Measurements from ENCODE around the gene SH3BP5L. TPM values are rescaled to one million over a fixed set of nuclear protein-coding genes. Genes with fewer than 3 reads are reported as not detected.
"Not testable (repeated sequence)": the region's sequence is repeated elsewhere in the genome, so short reads cannot be mapped to it uniquely, and the experiment has no call there.

The SH3BP5L gene
- total and polyA plus RNA-seq, 7 donors = 18.6 to 52.7 (median 26.9) TPM

DNA sequence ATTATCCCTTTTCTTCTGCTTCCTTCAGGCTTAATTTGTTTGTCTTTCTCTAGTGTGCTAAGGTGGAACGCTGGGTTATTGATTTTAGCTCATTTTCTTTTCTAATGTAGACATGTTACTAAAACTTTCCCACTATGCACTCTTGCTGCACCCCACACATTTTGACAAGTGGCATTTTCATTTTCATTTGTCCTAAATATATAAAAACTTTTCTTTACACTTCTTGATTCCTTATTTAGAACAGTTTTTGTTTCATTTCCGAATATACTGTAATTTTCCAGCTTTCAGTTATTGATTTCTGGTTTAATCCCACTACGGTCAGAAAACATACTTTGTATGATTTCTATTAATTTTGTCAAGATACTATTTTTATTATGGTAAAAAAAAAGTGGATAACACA is 25.3 kb downstream of the SH3BP5L start:
- Histone ChIP-seq H3K27me3 (ENCODE audit: insufficient read depth in 3 of 3, low read length in 2 of 3) (peaks cover 0 to 3% (median 0%) of the 10 kb centered on the region in 3 donors), H3K9me3 (no peaks in the 10 kb centered on the region), H3K4me1 (no peaks in the 10 kb centered on the region), H3K36me3 (ENCODE audit: insufficient read depth in 1 of 2, low read depth in 1 of 2) (no peaks in the 10 kb centered on the region), H3K27ac (no peak overlapping the region), H3K4me3 (no peak overlapping the region)
- intact Hi-C loops (cut with DNase I) = no loop called here
- WGBS, 3 donors = 73 to 82% (median 79%) methylated on average over 3 of the region's 3 CpGs
- ATAC-seq = no peak
- DNase-seq = no peak
- TF ChIP-seq, protein P1, sequence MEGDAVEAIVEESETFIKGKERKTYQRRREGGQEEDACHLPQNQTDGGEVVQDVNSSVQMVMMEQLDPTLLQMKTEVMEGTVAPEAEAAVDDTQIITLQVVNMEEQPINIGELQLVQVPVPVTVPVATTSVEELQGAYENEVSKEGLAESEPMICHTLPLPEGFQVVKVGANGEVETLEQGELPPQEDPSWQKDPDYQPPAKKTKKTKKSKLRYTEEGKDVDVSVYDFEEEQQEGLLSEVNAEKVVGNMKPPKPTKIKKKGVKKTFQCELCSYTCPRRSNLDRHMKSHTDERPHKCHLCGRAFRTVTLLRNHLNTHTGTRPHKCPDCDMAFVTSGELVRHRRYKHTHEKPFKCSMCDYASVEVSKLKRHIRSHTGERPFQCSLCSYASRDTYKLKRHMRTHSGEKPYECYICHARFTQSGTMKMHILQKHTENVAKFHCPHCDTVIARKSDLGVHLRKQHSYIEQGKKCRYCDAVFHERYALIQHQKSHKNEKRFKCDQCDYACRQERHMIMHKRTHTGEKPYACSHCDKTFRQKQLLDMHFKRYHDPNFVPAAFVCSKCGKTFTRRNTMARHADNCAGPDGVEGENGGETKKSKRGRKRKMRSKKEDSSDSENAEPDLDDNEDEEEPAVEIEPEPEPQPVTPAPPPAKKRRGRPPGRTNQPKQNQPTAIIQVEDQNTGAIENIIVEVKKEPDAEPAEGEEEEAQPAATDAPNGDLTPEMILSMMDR (IDR thresholded peaks at IDR 0.05) = no peak

DNA sequence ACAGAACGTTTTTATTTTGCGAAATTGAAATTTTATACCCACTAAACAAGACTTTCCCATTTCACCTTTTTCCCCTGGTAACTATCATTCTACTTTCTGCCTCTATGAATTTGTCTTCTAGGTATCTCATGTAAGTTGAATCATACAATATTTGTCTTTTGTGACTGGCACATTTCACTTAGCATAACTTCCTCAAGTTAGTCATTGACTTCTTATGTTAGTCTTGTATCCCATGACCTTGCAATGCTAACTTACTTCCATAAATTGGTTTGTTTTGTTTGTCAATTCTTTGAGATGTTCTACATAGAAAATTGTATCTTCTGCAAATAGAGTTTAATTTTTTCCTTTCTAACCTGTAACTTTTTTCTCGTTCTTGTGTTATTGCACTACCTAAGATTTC is 26.9 kb downstream of the SH3BP5L start:
- intact Hi-C loops (cut with DNase I) = no loop called here
- TF ChIP-seq, protein P1 (IDR thresholded peaks at IDR 0.05) = no peak
- Histone ChIP-seq H3K4me3 (no peak overlapping the region), H3K27ac (no peak overlapping the region), H3K36me3 (ENCODE audit: insufficient read depth in 1 of 2, low read depth in 1 of 2) (no peaks in the 10 kb centered on the region), H3K27me3 (ENCODE audit: insufficient read depth in 3 of 3, low read length in 2 of 3) (peaks cover 0 to 3% (median 0%) of the 10 kb centered on the region in 3 donors), H3K4me1 (no peaks in the 10 kb centered on the region), H3K9me3 (peaks cover 7% of the 10 kb centered on the region)
- DNase-seq (no peak), ATAC-seq (no peak)
- 78 to 83% (median 80%) methylated on average over 3 of the region's 3 CpGs for WGBS, 3 donors

DNA sequence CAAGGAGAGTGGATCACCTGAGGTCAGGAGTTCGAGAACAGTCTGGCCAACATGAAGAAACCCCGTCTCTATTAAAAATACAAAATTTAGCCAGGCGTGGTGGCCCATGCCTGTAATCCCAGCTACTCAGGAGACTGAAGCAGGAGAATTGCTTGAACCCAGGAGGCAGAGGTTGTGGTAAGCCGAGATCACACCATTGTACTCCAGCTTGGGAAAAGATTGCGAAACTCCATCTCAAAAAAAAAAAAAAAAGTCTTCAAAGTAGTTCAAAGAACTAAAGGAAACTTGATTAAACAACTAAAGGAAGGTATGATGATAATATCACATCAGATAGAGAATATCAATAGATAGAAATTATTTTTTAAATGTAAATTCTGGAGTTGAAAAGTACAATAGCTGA is 31.1 kb downstream of the SH3BP5L start:
- H3K4me1 ChIP-seq; H3K27me3 ChIP-seq (ENCODE audit: insufficient read depth in 3 of 3, low read length in 2 of 3); H3K36me3 ChIP-seq (ENCODE audit: insufficient read depth in 1 of 2, low read depth in 1 of 2); H3K27ac ChIP-seq; H3K4me3 ChIP-seq; H3K9me3 ChIP-seq; DNase-seq; ATAC-seq; intact Hi-C loops (cut with DNase I): not testable (repeated sequence)
- WGBS, 3 donors = 79 to 84% (median 81%) methylated on average over 5 of the region's 5 CpGs

DNA sequence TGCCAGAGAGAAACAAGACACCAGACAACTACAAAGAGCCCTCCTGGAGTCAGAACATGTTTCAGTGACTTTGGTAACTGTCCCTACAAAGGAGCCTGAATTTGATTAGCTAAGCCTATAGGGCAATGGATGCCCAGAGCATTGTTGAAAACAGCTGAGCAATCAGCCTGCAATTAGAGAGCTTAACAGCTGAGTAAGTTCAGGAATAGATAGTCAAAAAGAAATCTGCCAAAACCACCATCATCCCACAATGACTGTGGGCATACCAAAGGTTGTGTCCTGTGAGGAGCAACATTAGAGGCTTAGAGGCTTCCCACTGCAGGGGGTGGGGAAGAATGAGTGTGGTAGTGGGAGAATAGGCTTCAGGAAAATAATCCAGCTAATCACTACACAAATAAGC is 32.1 kb downstream of the SH3BP5L start:
- Histone ChIP-seq H3K27ac (no peak overlapping the region), H3K27me3 (ENCODE audit: insufficient read depth in 3 of 3, low read length in 2 of 3) (no peaks in the 10 kb centered on the region), H3K36me3 (ENCODE audit: insufficient read depth in 1 of 2, low read depth in 1 of 2) (no peaks in the 10 kb centered on the region), H3K9me3 (peaks cover 7% of the 10 kb centered on the region), H3K4me1 (no peaks in the 10 kb centered on the region), H3K4me3 (no peak overlapping the region)
- intact Hi-C loops (cut with DNase I) = no loop called here
- no peak for DNase-seq
- TF ChIP-seq, protein P1 (IDR thresholded peaks at IDR 0.05) = no peak
- ATAC-seq = no peak

DNA sequence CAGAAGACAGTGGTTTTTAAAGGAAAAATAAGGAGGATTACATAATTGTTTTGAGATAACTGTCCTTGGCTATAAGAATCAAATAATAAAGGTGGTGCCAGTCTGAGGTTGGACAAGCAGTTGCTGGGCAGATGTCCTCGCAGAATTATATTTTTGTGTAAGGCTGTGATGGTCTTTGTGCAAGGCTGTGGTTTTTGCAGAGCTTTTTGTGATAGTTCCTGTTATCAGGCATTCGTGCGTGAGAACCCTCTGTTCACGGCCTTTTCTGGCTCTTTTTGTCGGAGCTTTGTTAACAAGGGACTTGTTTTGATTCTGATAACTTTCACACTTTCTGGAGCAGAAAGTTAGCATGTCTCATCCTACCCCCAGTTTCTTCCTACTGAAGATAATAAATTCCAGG is 33.4 kb downstream of the SH3BP5L start:
- intact Hi-C loops (cut with DNase I) = no loop called here
- Histone ChIP-seq H3K4me3 (no peak overlapping the region), H3K27me3 (ENCODE audit: insufficient read depth in 3 of 3, low read length in 2 of 3) (no peaks in the 10 kb centered on the region), H3K4me1 (no peaks in the 10 kb centered on the region), H3K27ac (no peak overlapping the region), H3K36me3 (ENCODE audit: insufficient read depth in 1 of 2, low read depth in 1 of 2) (no peaks in the 10 kb centered on the region), H3K9me3 (peaks cover 7% of the 10 kb centered on the region)
- TF ChIP-seq, protein P1 (IDR thresholded peaks at IDR 0.05) = no peak
- 82 to 91% (median 87%) methylated on average over 5 of the region's 5 CpGs for WGBS, 3 donors
- DNase-seq = no peak
- no peak for ATAC-seq
